Stimulated activated CD4-positive, alpha-beta T cell treated with anti-CD3 and anti-CD28 coated beads, TNF-alpha, amount 100 ng/mL, for 4 hours (primary cell): ENCODE measurements around the gene SYMPK.

Source experiments
- DNase-seq, 3 experiments: peaks; one replicate each; pipeline ENCODE4 v3.0.0-alpha.2; 2020; ENCODE audit warnings: low read depth in 3 of 3

SYMPK gene

GRCh38 chr19:45766869-45767346 is 96.0 kb downstream of the SYMPK start:
- DNase-seq: no peak

GRCh38 chr19:45766296-45766868 is 96.6 kb downstream of the SYMPK start:
- no peak for DNase-seq

DNA sequence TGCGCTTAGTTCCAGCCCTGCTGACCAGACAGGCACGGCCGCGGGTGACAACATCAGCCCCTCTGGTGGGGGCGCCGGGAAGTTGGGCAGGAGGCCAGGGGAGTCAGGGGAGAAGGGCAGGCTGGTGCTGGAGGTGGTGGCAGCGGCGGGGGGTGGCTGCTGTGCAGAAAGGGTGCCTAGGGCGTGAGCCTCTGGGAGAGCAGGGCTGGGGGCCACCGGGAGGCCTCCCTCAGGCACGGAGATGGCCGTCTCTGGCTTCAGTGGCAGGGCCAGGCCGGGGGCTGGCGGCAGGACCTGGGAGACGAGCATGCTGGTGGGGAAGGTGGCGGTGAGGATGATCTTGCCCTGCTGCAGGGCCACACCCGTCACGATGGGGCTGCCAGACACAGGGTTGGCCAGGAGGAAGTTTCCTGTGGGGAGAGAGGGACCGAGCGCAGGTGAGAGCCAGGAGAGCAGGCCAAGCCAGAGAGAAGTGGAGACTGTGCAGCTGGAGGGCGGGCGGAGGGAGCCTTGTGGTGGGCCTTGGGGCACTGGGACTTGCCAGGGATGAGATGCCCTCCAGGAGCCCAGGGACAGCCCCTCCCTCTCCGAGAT is 97.1 kb downstream of the SYMPK start:
- no peak for DNase-seq
